GM19023 (cell line): ENCODE data around the gene EIF5AL1.
"Not testable (repeated sequence)": the region's sequence is repeated elsewhere in the genome, so short reads cannot be mapped to it uniquely, and the experiment has no call there.

Experiments
- ATAC-seq: cut with Tn5 transposase; IDR thresholded peaks from one replicate; pipeline ENCODE4 v1.9.1; 2021; ENCODE audit warnings: mild to moderate bottlenecking, moderate library complexity; ENCODE audit not compliant: unreplicated experiment

The EIF5AL1 gene

GRCh38 chr10:79555354-79556309, 43.3 kb downstream of the EIF5AL1 start:
- no peak for ATAC-seq

- not testable (repeated sequence) for ATAC-seq
Measured at GRCh38 chr10:79556961-79557360, 44.6 kb downstream of the EIF5AL1 start.

GRCh38 chr10:79559726-79560125, 47.4 kb downstream of the EIF5AL1 start:
- ATAC-seq = no peak

- ATAC-seq = no peak
Measured at GRCh38 chr10:79560160-79560709, 47.9 kb downstream of the EIF5AL1 start, which contains the start of gene SFTPA2. Gene SFTPA2, minus strand, starts transcription at chr10:79560407. Its CDS starts 924 bp downstream, at chr10:79559483.

GRCh38 chr10:79561257-79561656, 48.9 kb downstream of the EIF5AL1 start:
- ATAC-seq = no peak

- peak; percentile 80 for ATAC-seq
Measured at GRCh38 chr10:79562135-79562756, 49.9 kb downstream of the EIF5AL1 start.

- ATAC-seq = no peak
Measured at GRCh38 chr10:79563426-79563825, 51.1 kb downstream of the EIF5AL1 start.
